Measurements from ENCODE around the gene AOC1. TPM values are rescaled to one million over a fixed set of nuclear protein-coding genes. Genes with fewer than 3 reads are reported as not detected.

Gene AOC1
- total and polyA plus RNA-seq, 2 of the 4 experiments (the other 2 are of a cell fraction) = not detected

GRCh38 chr7:150805864-150806263 lies 46.5 kb upstream of the AOC1 start:
- ChIA-PET POLR2A (ENCODE audit: unreplicated experiment) (no interaction called here), CTCF (no interaction called here)
- Histone ChIP-seq H3K4me2 (ENCODE audit: low read depth, low read length) (no peak overlapping the region), H3K4ac (ENCODE audit: low read depth, low read length) (no peak overlapping the region), H3K9me1 (ENCODE audit: insufficient read depth, low read length) (no peaks in the 10 kb centered on the region), H4K20me1 (ENCODE audit: insufficient read depth, low read length) (no peaks in the 10 kb centered on the region), H3K36me3 (ENCODE audit: control insufficient read depth, insufficient read depth, low read length) (peaks cover 3% of the 10 kb centered on the region; the same call in 1 of the 2 replicates), H3K56ac (ENCODE audit: extremely low read depth, insufficient read depth, low read length) (no peak overlapping the region), H2BK20ac (ENCODE audit: low read depth, low read length) (no peak overlapping the region), H3K27ac (ENCODE audit: insufficient read depth, low read length) (no peak overlapping the region), H2BK5ac (ENCODE audit: low read depth, low read length, poor library complexity, severe bottlenecking) (no peak overlapping the region), H3K18ac (ENCODE audit: low read depth, low read length) (no peak overlapping the region), H3K14ac (replicated peaks; ENCODE audit: low read depth, low read length) (no peak overlapping the region), H4K8ac (ENCODE audit: low read depth in 2 of 2, low read length in 2 of 2) (no peak overlapping the region), H2BK15ac (ENCODE audit: low read depth, low read length) (no peak overlapping the region), H3K23ac (ENCODE audit: low read depth, low read length) (no peak overlapping the region), H3K9ac (ENCODE audit: low read depth, low read length) (no peak overlapping the region), H4K5ac (ENCODE audit: low read depth, low read length) (no peak overlapping the region), H4K91ac (ENCODE audit: insufficient read depth, low read depth, low read length) (no peak overlapping the region), H2AK9ac (replicated peaks; ENCODE audit: low read depth, low read length, poor library complexity) (no peak overlapping the region), H3K79me1 (ENCODE audit: low read depth in 1 of 2, low read length in 2 of 2) (no peaks in the 10 kb centered on the region), H2AK5ac (ENCODE audit: low read depth, low read length) (no peak overlapping the region), H3K9me3 (ENCODE audit: control insufficient read depth, insufficient read depth, low read length) (peaks cover 11% of the 10 kb centered on the region), H3K27me3 (ENCODE audit: control insufficient read depth, insufficient read depth, low read length) (peaks cover 17% of the 10 kb centered on the region; the same call in 1 of the 2 replicates), H2BK120ac (ENCODE audit: low read depth, low read length) (no peak overlapping the region), H2AFZ (replicated peaks; ENCODE audit: low read length, poor library complexity) (no peak overlapping the region), H3K4me3 (ENCODE audit: insufficient read depth, low read depth, low read length) (no peak overlapping the region), H3K4me1 (ENCODE audit: control insufficient read depth, insufficient read depth, low read length) (no peaks in the 10 kb centered on the region)
- TF ChIP-seq BHLHE40 (IDR thresholded peaks at IDR 0.05; ENCODE audit: low read depth, low read length) = no peak
- ATAC-seq (ENCODE audit: low read depth) (no peak), DNase-seq (no peak)
- BruUV-seq (replicated peaks) = no TSS peak
- in situ Hi-C loops (cut with MboI; ENCODE audit: low sequenced_read_pairs) = no loop called here
- dilution Hi-C loops (cut with HindIII; ENCODE audit: low sequenced_read_pairs, unreplicated experiment) = no loop called here
- intact Hi-C loops (cut with micrococcal nuclease) = no loop called here
